HCT116 (cell line): ENCODE results near the gene ANO9. TPM values are rescaled to one million over a fixed set of nuclear protein-coding genes. Genes with fewer than 3 reads are reported as not detected.

Experiments
- ATAC-seq: fragments of 200-7000 bp; cut with Tn5 transposase; 2 replicates; pipeline ENCODE4 v1.9.1; 2020; ENCODE audit warnings: mild to moderate bottlenecking, moderate library complexity
- BruUV-seq: library from RNA; stranded (reverse); fragments of 400-500 nt; replicated peaks from 2 replicates; lab custom pipeline; 2021; lab: Mats Ljungman, UMichigan
- CTCF ChIA-PET: fragments of 300-600 bp; sonication (Branson Sonifier 250); formaldehyde crosslinking; loops from one replicate; lab custom pipeline; 2021; ENCODE audit warnings: antibody characterized with exemption; lab: Charles Lee
- POLR2A ChIA-PET: fragments of 300-600, 350-600 bp; sonication (Branson Sonifier 250); formaldehyde crosslinking; loops from one replicate; lab custom pipeline; 2021; ENCODE audit warnings: antibody characterized with exemption; lab: Charles Lee
- RAD21 ChIA-PET, 2 experiments: fragments of 300-600 bp; sonication (Branson Sonifier 250); formaldehyde crosslinking; loops; one replicate each; lab custom pipeline; 2023; ENCODE audit warnings: low total read pairs in 2 of 2; ENCODE audit not compliant: uncharacterized antibody in 2 of 2, unreplicated experiment in 2 of 2, low non-redundant PET in 1 of 2; lab: Charles Lee
- DNase-seq: peaks from one replicate; pipeline ENCODE4 v3.0.0-alpha.2; 2010; ENCODE audit warnings: low read depth, low spot score
- H2AFZ ChIP-seq: fragments of 200-600 bp; shearing (Covaris generic), sonication (generic); 2 replicates; pipeline ENCODE4 v1.6.1; 2017; ENCODE audit warnings: low read depth, mixed run types, mixed read lengths, antibody characterized with exemption, low read length; ENCODE audit not compliant: poor library complexity, severe bottlenecking
- H3K27ac ChIP-seq: 2 replicates; pipeline ENCODE4 v1.5.1; 2012; ENCODE audit warnings: low read depth, low read length
- H3K27me3 ChIP-seq: fragments of 200-600 bp; sonication (generic); 2 replicates; pipeline ENCODE4 v1.6.1; 2016; ENCODE audit warnings: mixed run types, low read length, mixed read lengths; ENCODE audit not compliant: insufficient read depth
- H3K36me3 ChIP-seq, 2 experiments: fragments of 200-500 bp in 1 of 2; fragments of 200-600 bp in 1 of 2; sonication (Bioruptor generic) in 1 of 2; sonication (generic) in 1 of 2; 2 replicates each; pipeline versions ENCODE4 v1.5.1 to v1.6.1; 2014 to 2016; ENCODE audit warnings: low read length in 2 of 2, inconsistent platforms in 1 of 2, mixed read lengths in 1 of 2, mixed run types in 1 of 2; ENCODE audit not compliant: insufficient read depth in 2 of 2, control insufficient read depth in 1 of 2
- H3K4me1 ChIP-seq, 2 experiments: fragments of 200-600 bp in 1 of 2; sonication (generic) in 1 of 2; 2 replicates each; pipeline versions ENCODE4 v1.5.1 to v1.6.1; 2012 to 2017; ENCODE audit warnings: low read length in 2 of 2, inconsistent platforms in 1 of 2, mild to moderate bottlenecking in 1 of 2, mixed read lengths in 1 of 2, mixed run types in 1 of 2, moderate library complexity in 1 of 2; ENCODE audit not compliant: insufficient read depth in 2 of 2, control insufficient read depth in 1 of 2
- H3K4me2 ChIP-seq: fragments of 200-600 bp; sonication (generic); 2 replicates; pipeline ENCODE4 v1.6.1; 2017; ENCODE audit warnings: mixed run types, low read length, mixed read lengths
- H3K4me3 ChIP-seq, 2 experiments: fragments of 200-600 bp in 1 of 2; sonication (generic) in 1 of 2; replicated peaks in 1 of 2; 2 replicates each; pipeline ENCODE4 v1.5.1; 2011 to 2016; ENCODE audit warnings: low read length in 2 of 2, control low read depth in 1 of 2, low read depth in 1 of 2, mild to moderate bottlenecking in 1 of 2, mixed read lengths in 1 of 2, mixed run types in 1 of 2
- H3K79me2 ChIP-seq: fragments of 200-600 bp; sonication (generic); 2 replicates; pipeline ENCODE4 v1.6.1; 2017; ENCODE audit warnings: mild to moderate bottlenecking, mixed run types, low read length, moderate library complexity, mixed read lengths; ENCODE audit not compliant: insufficient read depth
- H3K9ac ChIP-seq: fragments of 200-600 bp; sonication (generic); 2 replicates; pipeline ENCODE4 v1.6.1; 2016; ENCODE audit warnings: low read length, mixed read lengths
- H3K9me2 ChIP-seq: fragments of 200-600 bp; sonication (generic), shearing (Covaris generic); 2 replicates; pipeline ENCODE4 v1.6.1; 2017; ENCODE audit warnings: mixed run types, mild to moderate bottlenecking, moderate library complexity; ENCODE audit not compliant: insufficient read depth
- H3K9me3 ChIP-seq, 2 experiments: fragments of 200-500 bp in 1 of 2; fragments of 200-600 bp in 1 of 2; sonication (Bioruptor generic) in 1 of 2; sonication (generic) in 1 of 2; 2 replicates each; pipeline ENCODE4 v1.6.1; 2014 to 2017; ENCODE audit warnings: low read length in 2 of 2, mixed read lengths in 2 of 2, inconsistent platforms in 1 of 2, low read depth in 1 of 2, mild to moderate bottlenecking in 1 of 2, mixed run types in 1 of 2, moderate library complexity in 1 of 2; ENCODE audit not compliant: control insufficient read depth in 1 of 2, insufficient read depth in 1 of 2
- H4K20me1 ChIP-seq: fragments of 200-600 bp; sonication (generic), shearing (Covaris generic); 2 replicates; pipeline ENCODE4 v1.6.1; 2017; ENCODE audit warnings: mixed run types, mild to moderate bottlenecking, moderate library complexity; ENCODE audit not compliant: insufficient read depth
- CBX3 ChIP-seq: IDR thresholded peaks from 2 replicates; pipeline ENCODE4 v1.6.1; 2012; ENCODE audit warnings: low read depth
- CEBPB ChIP-seq: IDR thresholded peaks from 2 replicates; pipeline ENCODE4 v1.6.1; 2012; ENCODE audit warnings: low read depth
- ELF1 ChIP-seq: IDR thresholded peaks from 2 replicates; pipeline ENCODE4 v1.6.1; 2012; ENCODE audit warnings: low read depth, borderline replicate concordance
- EZH2 ChIP-seq: fragments of 200-600 bp; sonication (generic); IDR thresholded peaks from 2 replicates; pipeline ENCODE4 v1.6.1; 2017; ENCODE audit warnings: antibody characterized with exemption, mixed run types
- FOSL1 ChIP-seq: IDR thresholded peaks from 2 replicates; pipeline ENCODE4 v1.6.1; 2012; ENCODE audit warnings: low read depth
- JUND ChIP-seq: IDR thresholded peaks from 2 replicates; pipeline ENCODE4 v1.6.1; 2012
- POLR2A ChIP-seq: IDR thresholded peaks from 2 replicates; pipeline ENCODE4 v1.7.0; 2011; ENCODE audit warnings: borderline replicate concordance; ENCODE audit not compliant: insufficient read depth, insufficient read length; ENCODE audit errors: extremely low read depth
- POLR2AphosphoS5 ChIP-seq: IDR thresholded peaks from 2 replicates; pipeline ENCODE4 v1.6.1; 2011; ENCODE audit warnings: mild to moderate bottlenecking, low read depth, low read length, moderate library complexity
- SIN3A ChIP-seq: IDR thresholded peaks from 2 replicates; pipeline ENCODE4 v1.6.1; 2012; ENCODE audit warnings: low read depth
- SRF ChIP-seq: IDR thresholded peaks from 2 replicates; pipeline ENCODE4 v1.6.1; 2012; ENCODE audit warnings: low read depth
- YY1 ChIP-seq: IDR thresholded peaks from 2 replicates; pipeline ENCODE4 v1.6.1; 2011; ENCODE audit warnings: low read length, low read depth, moderate library complexity, mild to moderate bottlenecking; ENCODE audit not compliant: insufficient replicate concordance; ENCODE audit errors: extremely low read depth
- ZBTB33 ChIP-seq: IDR thresholded peaks from 2 replicates; pipeline ENCODE4 v1.6.1; 2011; ENCODE audit warnings: mild to moderate bottlenecking, low read length, moderate library complexity; ENCODE audit not compliant: insufficient replicate concordance; ENCODE audit errors: extremely low read depth
- intact Hi-C: fragments of 100-400 bp; cut with micrococcal nuclease; formaldehyde crosslinking; loops from 2 replicates; pipeline ENCODE4 v1.10.0; 2022
- total RNA-seq: library from RNA; stranded (reverse); gene quantifications from one replicate; pipeline ENCODE4 v1.2.1, GENCODE V29; 2021; ENCODE audit not compliant: unreplicated experiment
- TF ChIP-seq, protein P1 (sequence below), 3 experiments: fragments of 200-600 bp in 1 of 3; sonication (generic) in 1 of 3; IDR thresholded peaks in 2 of 3; conservative IDR thresholded peaks in 1 of 3; 2 replicates each; pipeline ENCODE4 v1.5.1; 2012 to 2017; ENCODE audit warnings: low read depth in 2 of 3, low read length in 2 of 3, antibody characterized with exemption in 1 of 3, borderline replicate concordance in 1 of 3, control low read depth in 1 of 3, mild to moderate bottlenecking in 1 of 3, mixed read lengths in 1 of 3, mixed run types in 1 of 3, moderate library complexity in 1 of 3; ENCODE audit not compliant: insufficient read depth in 1 of 3
- TF ChIP-seq, protein P2 (sequence below): IDR thresholded peaks from 2 replicates; pipeline ENCODE4 v1.6.1; 2012

ANO9 gene
- total RNA-seq, 1 experiment from 2014 or later: 70.3 TPM

- intact Hi-C loops: no loop called here
- no peaks in the 10 kb centered on the region for H3K9me2 ChIP-seq
- DNase-seq: no peak
- ChIA-PET CTCF (no interaction called here), RAD21 (no interaction called here), POLR2A (interaction anchor here (0.6 kb wide), 1 partner anchor 37 kb away, joined by 3 read pairs; no protein-coding TSS in a partner anchor)
- TF ChIP-seq YY1 (no peak), SIN3A (no peak)
- no peaks in the 10 kb centered on the region for H3K9me3 ChIP-seq
- no peak overlapping the region for H3K9ac ChIP-seq
- H3K36me3 ChIP-seq: no peaks in the 10 kb centered on the region
- H3K27me3 ChIP-seq: no peaks in the 10 kb centered on the region
- no peak overlapping the region for H3K27ac ChIP-seq
- H3K4me2 ChIP-seq: no peak overlapping the region
- H2AFZ ChIP-seq: no peak overlapping the region
- H3K79me2 ChIP-seq: no peaks in the 10 kb centered on the region; the same call in 1 of the 2 replicates
- no TSS peak for BruUV-seq
- no peaks in the 10 kb centered on the region for H4K20me1 ChIP-seq
- H3K4me3 ChIP-seq: no peak overlapping the region
- peaks cover 19 to 42% of the 10 kb centered on the region in 2 experiments for H3K4me1 ChIP-seq
- no peak for ATAC-seq
These were observed 27.4 kb downstream of the ANO9 start for GRCh38 chr11:414318-414857.

GRCh38 chr11:413120-414081 is 28.4 kb downstream of the ANO9 start:
- CTCF ChIA-PET: interaction anchor here (1.4 kb wide), 1 partner anchor 35 kb away, joined by 3 read pairs; no protein-coding TSS in a partner anchor
- intact Hi-C loops: no loop called here
- Histone ChIP-seq H3K36me3 (no peaks in the 10 kb centered on the region), H3K9me2 (no peaks in the 10 kb centered on the region), H4K20me1 (no peaks in the 10 kb centered on the region), H3K9me3 (no peaks in the 10 kb centered on the region), H3K9ac (no peak overlapping the region), H3K4me1 (peaks cover 19 to 44% of the 10 kb centered on the region in 2 experiments), H3K4me3 (no peak overlapping the region), H3K4me2 (no peak overlapping the region), H2AFZ (no peak overlapping the region), H3K27ac (no peak overlapping the region), H3K27me3 (no peaks in the 10 kb centered on the region), H3K79me2 (no peaks in the 10 kb centered on the region; the same call in 1 of the 2 replicates)
- POLR2A ChIA-PET: no interaction called here
- TF ChIP-seq YY1 (no peak), ELF1 (no peak), SRF (no peak), CEBPB (no peak), CBX3 (no peak), POLR2A (no peak), JUND (no peak), ZBTB33 (no peak), EZH2 (no peak), FOSL1 (no peak), POLR2AphosphoS5 (no peak), SIN3A (no peak)
- TF ChIP-seq, protein P1, sequence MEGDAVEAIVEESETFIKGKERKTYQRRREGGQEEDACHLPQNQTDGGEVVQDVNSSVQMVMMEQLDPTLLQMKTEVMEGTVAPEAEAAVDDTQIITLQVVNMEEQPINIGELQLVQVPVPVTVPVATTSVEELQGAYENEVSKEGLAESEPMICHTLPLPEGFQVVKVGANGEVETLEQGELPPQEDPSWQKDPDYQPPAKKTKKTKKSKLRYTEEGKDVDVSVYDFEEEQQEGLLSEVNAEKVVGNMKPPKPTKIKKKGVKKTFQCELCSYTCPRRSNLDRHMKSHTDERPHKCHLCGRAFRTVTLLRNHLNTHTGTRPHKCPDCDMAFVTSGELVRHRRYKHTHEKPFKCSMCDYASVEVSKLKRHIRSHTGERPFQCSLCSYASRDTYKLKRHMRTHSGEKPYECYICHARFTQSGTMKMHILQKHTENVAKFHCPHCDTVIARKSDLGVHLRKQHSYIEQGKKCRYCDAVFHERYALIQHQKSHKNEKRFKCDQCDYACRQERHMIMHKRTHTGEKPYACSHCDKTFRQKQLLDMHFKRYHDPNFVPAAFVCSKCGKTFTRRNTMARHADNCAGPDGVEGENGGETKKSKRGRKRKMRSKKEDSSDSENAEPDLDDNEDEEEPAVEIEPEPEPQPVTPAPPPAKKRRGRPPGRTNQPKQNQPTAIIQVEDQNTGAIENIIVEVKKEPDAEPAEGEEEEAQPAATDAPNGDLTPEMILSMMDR (IDR thresholded peaks at IDR 0.05 in 2 of 3, conservative IDR thresholded peaks at IDR 0.05 in 1 of 3; ENCODE audit: borderline replicate concordance in 1 of 3, insufficient read depth in 1 of 3, low read depth in 2 of 3, low read length in 2 of 3): no peak
- TF ChIP-seq, protein P2, sequence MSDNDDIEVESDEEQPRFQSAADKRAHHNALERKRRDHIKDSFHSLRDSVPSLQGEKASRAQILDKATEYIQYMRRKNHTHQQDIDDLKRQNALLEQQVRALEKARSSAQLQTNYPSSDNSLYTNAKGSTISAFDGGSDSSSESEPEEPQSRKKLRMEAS: no peak
- no TSS peak for BruUV-seq
- no peak for ATAC-seq
- RAD21 ChIA-PET: no interaction called here
- no peak for DNase-seq
